Nephron (organoid): ENCODE results near the gene MAPK8.

Experiments
- H3K27ac Mint-ChIP-seq, 3 experiments: 2 replicates each; pipeline ENCODE4 v1.8.0; 2020; ENCODE audit warnings: mixed read lengths in 3 of 3, mild to moderate bottlenecking in 2 of 3, moderate library complexity in 1 of 3
- H3K27me3 Mint-ChIP-seq: 2 replicates; pipeline ENCODE4 v1.8.0; 2021; ENCODE audit warnings: low read depth, mild to moderate bottlenecking, moderate library complexity, mixed read lengths
- H3K36me3 Mint-ChIP-seq: 2 replicates; pipeline ENCODE4 v1.8.0; 2020; ENCODE audit warnings: low read depth, mixed read lengths
- H3K4me1 Mint-ChIP-seq: 2 replicates; pipeline ENCODE4 v1.8.0; 2020; ENCODE audit warnings: mixed read lengths
- H3K4me3 Mint-ChIP-seq, 3 experiments: 2 replicates each; pipeline ENCODE4 v1.8.0; 2020; ENCODE audit warnings: mild to moderate bottlenecking in 3 of 3, mixed read lengths in 3 of 3, moderate library complexity in 2 of 3
- H3K9me3 Mint-ChIP-seq: 2 replicates; pipeline ENCODE4 v1.8.0; 2020; ENCODE audit warnings: mixed read lengths
- CTCF ChIP-seq, 3 experiments: fragments of 200-600 bp; sonication (generic); IDR thresholded peaks; one replicate each; pipeline ENCODE4 v1.5.0; 2021; ENCODE audit warnings: antibody characterized with exemption in 3 of 3; ENCODE audit not compliant: unreplicated experiment in 3 of 3

Gene MAPK8

GRCh38 chr10:48287417-48288391, 18.8 kb upstream of the MAPK8 start:
- peaks cover 32% of the 10 kb centered on the region for H3K4me1 Mint-ChIP-seq
- no peak overlapping the region for H3K27ac Mint-ChIP-seq
- peaks cover 14% of the 10 kb centered on the region for H3K27me3 Mint-ChIP-seq
- peaks cover 16% of the 10 kb centered on the region for H3K9me3 Mint-ChIP-seq
- no peak for TF ChIP-seq CTCF (IDR thresholded peaks at IDR 0.05; ENCODE audit: unreplicated experiment in 3 of 3)
- no peak overlapping the region for H3K4me3 Mint-ChIP-seq
- H3K36me3 Mint-ChIP-seq, result no peaks in the 10 kb centered on the region

GRCh38 chr10:48288661-48289060, 17.8 kb upstream of the MAPK8 start:
- H3K9me3 Mint-ChIP-seq, result peaks cover 12% of the 10 kb centered on the region
- no peak overlapping the region for H3K27ac Mint-ChIP-seq
- no peak for TF ChIP-seq CTCF (IDR thresholded peaks at IDR 0.05; ENCODE audit: unreplicated experiment in 3 of 3)
- H3K4me1 Mint-ChIP-seq, result peaks cover 32% of the 10 kb centered on the region
- no peak overlapping the region for H3K4me3 Mint-ChIP-seq
- H3K36me3 Mint-ChIP-seq, result no peaks in the 10 kb centered on the region
- peaks cover 14% of the 10 kb centered on the region for H3K27me3 Mint-ChIP-seq

GRCh38 chr10:48289501-48290238, 16.8 kb upstream of the MAPK8 start:
- peak; percentile 71 to 78 (median 75) for TF ChIP-seq CTCF (IDR thresholded peaks at IDR 0.05; ENCODE audit: unreplicated experiment in 3 of 3)
- H3K9me3 Mint-ChIP-seq, result peaks cover 8% of the 10 kb centered on the region
- H3K4me3 Mint-ChIP-seq, result no peak overlapping the region
- H3K4me1 Mint-ChIP-seq, result peaks cover 32% of the 10 kb centered on the region
- H3K36me3 Mint-ChIP-seq, result no peaks in the 10 kb centered on the region
- H3K27ac Mint-ChIP-seq, result peak overlapping the region in 2 of 3 experiments; percentile 25 to 63
- peaks cover 7% of the 10 kb centered on the region for H3K27me3 Mint-ChIP-seq

- H3K9me3 Mint-ChIP-seq, result peaks cover 2% of the 10 kb centered on the region
- H3K4me3 Mint-ChIP-seq, result no peak overlapping the region
- H3K27me3 Mint-ChIP-seq, result peaks cover 7% of the 10 kb centered on the region
- no peaks in the 10 kb centered on the region for H3K36me3 Mint-ChIP-seq
- no peak overlapping the region for H3K27ac Mint-ChIP-seq
- H3K4me1 Mint-ChIP-seq, result peaks cover 32% of the 10 kb centered on the region
- no peak for TF ChIP-seq CTCF (IDR thresholded peaks at IDR 0.05; ENCODE audit: unreplicated experiment in 3 of 3)
Observed at GRCh38 chr10:48290286-48290685, 16.2 kb upstream of the MAPK8 start.

GRCh38 chr10:48291190-48291589, 15.3 kb upstream of the MAPK8 start:
- TF ChIP-seq CTCF (IDR thresholded peaks at IDR 0.05; ENCODE audit: unreplicated experiment in 3 of 3), result no peak
- H3K4me3 Mint-ChIP-seq, result no peak overlapping the region
- H3K27ac Mint-ChIP-seq, result no peak overlapping the region
- peaks cover 2% of the 10 kb centered on the region for H3K9me3 Mint-ChIP-seq
- H3K27me3 Mint-ChIP-seq, result peaks cover 4% of the 10 kb centered on the region
- H3K4me1 Mint-ChIP-seq, result peaks cover 25% of the 10 kb centered on the region
- no peaks in the 10 kb centered on the region for H3K36me3 Mint-ChIP-seq
